ENCODE measurements around the gene DEDD.

DEDD gene

DNA sequence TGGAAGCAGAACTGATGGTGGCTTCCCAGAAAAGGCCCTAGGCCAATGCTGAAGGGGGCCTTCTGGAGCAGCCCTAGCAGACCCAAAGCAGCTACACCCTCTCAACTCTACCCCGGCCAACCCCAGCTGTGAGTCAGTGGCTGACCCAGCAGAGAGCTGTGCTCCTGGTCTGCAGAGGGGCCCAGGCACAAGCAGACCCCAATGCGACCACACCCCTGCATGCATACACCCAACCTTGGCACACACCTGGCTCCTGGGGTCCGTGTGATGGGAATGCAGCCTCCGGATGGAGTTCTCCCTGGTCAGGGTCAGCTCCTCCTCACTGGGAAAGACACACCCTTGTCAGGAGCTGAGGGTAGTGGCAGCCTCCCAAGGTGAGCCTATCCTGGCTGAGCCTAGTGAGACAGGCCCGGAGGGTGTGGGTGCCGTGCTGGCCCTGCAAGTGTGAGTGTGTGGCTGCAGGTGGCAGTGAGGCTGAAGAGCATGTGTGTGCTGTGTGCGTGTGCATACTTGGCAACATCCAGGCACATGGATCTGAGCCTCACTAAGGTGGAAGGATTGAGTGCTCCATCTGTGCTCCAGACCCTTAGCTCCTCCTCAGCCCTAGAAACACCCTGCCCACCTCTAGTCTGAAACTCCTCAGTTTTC, 58.9 kb downstream of the DEDD start:
- TF ChIP-seq YY1 (IDR thresholded peaks at IDR 0.05; ENCODE audit: low read depth) (no peak), EP300 (IDR thresholded peaks at IDR 0.05; ENCODE audit: borderline replicate concordance) (no peak), CEBPB (IDR thresholded peaks at IDR 0.05) (no peak), CREB1 (IDR thresholded peaks at IDR 0.05; ENCODE audit: low read depth) (no peak), FOXM1 (IDR thresholded peaks at IDR 0.05; ENCODE audit: borderline replicate concordance, low read depth) (no peak)
- TF ChIP-seq, protein P1, sequence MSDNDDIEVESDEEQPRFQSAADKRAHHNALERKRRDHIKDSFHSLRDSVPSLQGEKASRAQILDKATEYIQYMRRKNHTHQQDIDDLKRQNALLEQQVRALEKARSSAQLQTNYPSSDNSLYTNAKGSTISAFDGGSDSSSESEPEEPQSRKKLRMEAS (IDR thresholded peaks at IDR 0.05), result no peak
- TF ChIP-seq, protein P2, sequence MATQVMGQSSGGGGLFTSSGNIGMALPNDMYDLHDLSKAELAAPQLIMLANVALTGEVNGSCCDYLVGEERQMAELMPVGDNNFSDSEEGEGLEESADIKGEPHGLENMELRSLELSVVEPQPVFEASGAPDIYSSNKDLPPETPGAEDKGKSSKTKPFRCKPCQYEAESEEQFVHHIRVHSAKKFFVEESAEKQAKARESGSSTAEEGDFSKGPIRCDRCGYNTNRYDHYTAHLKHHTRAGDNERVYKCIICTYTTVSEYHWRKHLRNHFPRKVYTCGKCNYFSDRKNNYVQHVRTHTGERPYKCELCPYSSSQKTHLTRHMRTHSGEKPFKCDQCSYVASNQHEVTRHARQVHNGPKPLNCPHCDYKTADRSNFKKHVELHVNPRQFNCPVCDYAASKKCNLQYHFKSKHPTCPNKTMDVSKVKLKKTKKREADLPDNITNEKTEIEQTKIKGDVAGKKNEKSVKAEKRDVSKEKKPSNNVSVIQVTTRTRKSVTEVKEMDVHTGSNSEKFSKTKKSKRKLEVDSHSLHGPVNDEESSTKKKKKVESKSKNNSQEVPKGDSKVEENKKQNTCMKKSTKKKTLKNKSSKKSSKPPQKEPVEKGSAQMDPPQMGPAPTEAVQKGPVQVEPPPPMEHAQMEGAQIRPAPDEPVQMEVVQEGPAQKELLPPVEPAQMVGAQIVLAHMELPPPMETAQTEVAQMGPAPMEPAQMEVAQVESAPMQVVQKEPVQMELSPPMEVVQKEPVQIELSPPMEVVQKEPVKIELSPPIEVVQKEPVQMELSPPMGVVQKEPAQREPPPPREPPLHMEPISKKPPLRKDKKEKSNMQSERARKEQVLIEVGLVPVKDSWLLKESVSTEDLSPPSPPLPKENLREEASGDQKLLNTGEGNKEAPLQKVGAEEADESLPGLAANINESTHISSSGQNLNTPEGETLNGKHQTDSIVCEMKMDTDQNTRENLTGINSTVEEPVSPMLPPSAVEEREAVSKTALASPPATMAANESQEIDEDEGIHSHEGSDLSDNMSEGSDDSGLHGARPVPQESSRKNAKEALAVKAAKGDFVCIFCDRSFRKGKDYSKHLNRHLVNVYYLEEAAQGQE (IDR thresholded peaks at IDR 0.05; ENCODE audit: low read depth), result no peak
- TF ChIP-seq, protein P3, sequence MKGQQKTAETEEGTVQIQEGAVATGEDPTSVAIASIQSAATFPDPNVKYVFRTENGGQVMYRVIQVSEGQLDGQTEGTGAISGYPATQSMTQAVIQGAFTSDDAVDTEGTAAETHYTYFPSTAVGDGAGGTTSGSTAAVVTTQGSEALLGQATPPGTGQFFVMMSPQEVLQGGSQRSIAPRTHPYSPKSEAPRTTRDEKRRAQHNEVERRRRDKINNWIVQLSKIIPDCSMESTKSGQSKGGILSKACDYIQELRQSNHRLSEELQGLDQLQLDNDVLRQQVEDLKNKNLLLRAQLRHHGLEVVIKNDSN (IDR thresholded peaks at IDR 0.05), result no peak

DNA sequence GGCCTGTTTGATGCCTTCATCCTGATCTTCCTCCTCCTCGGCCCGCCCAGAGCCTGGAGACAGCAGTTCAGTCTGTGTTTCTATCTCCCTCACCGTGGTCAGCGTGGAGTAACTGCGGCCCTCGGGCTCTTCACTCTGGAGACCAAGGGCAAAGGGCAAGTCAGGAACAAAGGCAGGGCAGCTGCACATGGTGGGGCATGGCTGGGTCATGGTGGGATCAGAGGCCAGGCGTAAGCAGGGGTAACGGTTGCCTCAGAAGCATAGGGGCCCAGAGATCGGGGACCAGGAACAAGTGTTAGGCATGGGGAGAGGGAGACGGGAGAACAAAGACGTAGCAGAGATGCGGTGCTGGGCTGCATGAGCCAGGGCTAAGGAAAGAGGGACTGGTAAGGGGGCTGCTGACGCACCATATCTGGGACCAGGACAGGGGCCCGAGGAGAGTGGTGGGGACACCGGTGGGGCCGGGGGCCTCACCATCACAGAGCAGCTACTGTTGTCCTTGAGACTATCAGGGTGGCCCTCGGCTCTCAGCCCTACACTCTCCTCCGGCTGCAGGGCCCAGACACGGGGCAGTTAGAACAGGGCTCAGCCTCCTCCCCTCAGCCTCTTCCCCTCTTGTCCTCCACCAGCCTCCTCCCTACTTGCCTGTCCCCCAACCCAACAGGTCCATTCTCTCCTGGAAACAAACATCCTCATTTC, 59.6 kb downstream of the DEDD start:
- TF ChIP-seq, protein P1 (IDR thresholded peaks at IDR 0.05), result no peak
- TF ChIP-seq, protein P3 (IDR thresholded peaks at IDR 0.05), result no peak

DNA sequence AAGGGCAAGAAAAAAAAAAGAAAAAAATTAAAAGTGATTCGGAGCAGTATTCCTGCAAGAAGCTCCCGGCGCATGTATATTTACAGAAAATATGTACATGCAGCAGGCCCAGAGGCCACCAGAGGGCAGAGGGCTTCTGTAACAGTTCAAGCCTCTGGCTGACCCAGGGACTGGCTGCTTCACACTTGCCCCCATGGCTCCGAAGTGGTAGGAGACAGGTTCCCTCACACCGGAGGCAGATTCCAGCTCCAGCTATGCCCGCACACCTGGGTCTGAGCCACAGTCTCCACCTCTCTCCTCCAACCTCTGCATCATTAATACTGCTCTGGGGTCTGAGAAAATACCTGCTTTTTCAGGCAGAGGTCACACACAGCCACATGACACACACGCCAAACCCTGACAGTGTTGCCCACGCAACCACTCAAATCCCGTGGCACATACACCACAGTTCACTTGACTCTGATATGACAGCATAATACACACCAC, 60.5 kb downstream of the DEDD start:
- no peak for TF ChIP-seq TAF1 (IDR thresholded peaks at IDR 0.05; ENCODE audit: low read depth)
- peak; percentile 79 for TF ChIP-seq RAD21 (IDR thresholded peaks at IDR 0.05; ENCODE audit: low read depth)
- no peak for TF ChIP-seq ZBTB7A (IDR thresholded peaks at IDR 0.05; ENCODE audit: low read depth)

Data from Ishikawa (cell line).